ENCODE data around the gene ATP5F1D.

The ATP5F1D gene

GRCh38 chr19:1226522-1227303 is 14.8 kb upstream of the ATP5F1D start:
- Histone ChIP-seq H3F3A (ENCODE audit: low read depth) (no peaks in the 10 kb centered on the region), H2AFZ (ENCODE audit: low read length) (no peak overlapping the region), H4K20me1 (ENCODE audit: insufficient read depth, low read length, poor library complexity, severe bottlenecking) (no peaks in the 10 kb centered on the region), H3K4me3 (ENCODE audit: low read length, poor library complexity, severe bottlenecking) (no peak overlapping the region), H3K36me3 (ENCODE audit: insufficient read depth, low read length) (peaks cover 9% of the 10 kb centered on the region; the same call in 1 of the 2 replicates), H3K9me3 (ENCODE audit: insufficient read depth, low read depth, low read length) (no peaks in the 10 kb centered on the region), H3K9me2 (replicated peaks; ENCODE audit: low read depth, low read length) (no peaks in the 10 kb centered on the region), H3K27me3 (ENCODE audit: insufficient read depth, low read length, poor library complexity, severe bottlenecking) (no peaks in the 10 kb centered on the region), H3K4me1 (ENCODE audit: insufficient read depth, low read length, poor library complexity, severe bottlenecking) (no peaks in the 10 kb centered on the region), H3K79me2 (ENCODE audit: insufficient read depth, low read length) (no peaks in the 10 kb centered on the region), H3K4me2 (ENCODE audit: low read depth, low read length, poor library complexity, severe bottlenecking) (no peak overlapping the region), H3K9ac (ENCODE audit: low read depth, low read length, poor library complexity, severe bottlenecking) (no peak overlapping the region)
- TF ChIP-seq CTCF (conservative IDR thresholded peaks at IDR 0.05; ENCODE audit: low read length) = no peak
- no peak for TF ChIP-seq EZH2phosphoT487 (IDR thresholded peaks at IDR 0.05; ENCODE audit: borderline replicate concordance)

GRCh38 chr19:1227304-1228054 is 14.1 kb upstream of the ATP5F1D start:
- Histone ChIP-seq H3K27me3 (ENCODE audit: insufficient read depth, low read length, poor library complexity, severe bottlenecking) (no peaks in the 10 kb centered on the region), H3K36me3 (ENCODE audit: insufficient read depth, low read length) (peaks cover 6% of the 10 kb centered on the region; the same call in 1 of the 2 replicates), H3K9me3 (ENCODE audit: insufficient read depth, low read depth, low read length) (no peaks in the 10 kb centered on the region)

More at GRCh38 chr19:1227304-1228054, 14.1 kb upstream of the ATP5F1D start:
- no peak overlapping the region for H3K9ac ChIP-seq (ENCODE audit: low read depth, low read length, poor library complexity, severe bottlenecking)
- H3K9me2 ChIP-seq (replicated peaks; ENCODE audit: low read depth, low read length) = no peaks in the 10 kb centered on the region
- no peak overlapping the region for H2AFZ ChIP-seq (ENCODE audit: low read length)
- no peaks in the 10 kb centered on the region for H3K4me1 ChIP-seq (ENCODE audit: insufficient read depth, low read length, poor library complexity, severe bottlenecking)
- H4K20me1 ChIP-seq (ENCODE audit: insufficient read depth, low read length, poor library complexity, severe bottlenecking) = no peaks in the 10 kb centered on the region
- H3K4me2 ChIP-seq (ENCODE audit: low read depth, low read length, poor library complexity, severe bottlenecking) = no peak overlapping the region
- no peaks in the 10 kb centered on the region for H3F3A ChIP-seq (ENCODE audit: low read depth)
- H3K79me2 ChIP-seq (ENCODE audit: insufficient read depth, low read length) = no peaks in the 10 kb centered on the region
- H3K4me3 ChIP-seq (ENCODE audit: low read length, poor library complexity, severe bottlenecking) = no peak overlapping the region
- TF ChIP-seq EZH2phosphoT487 (IDR thresholded peaks at IDR 0.05; ENCODE audit: borderline replicate concordance) = no peak
- TF ChIP-seq CTCF (conservative IDR thresholded peaks at IDR 0.05; ENCODE audit: low read length) = no peak

Measured in Loucy (cell line).